ENCODE measurements around the gene GSTT4.

GSTT4 gene

DNA sequence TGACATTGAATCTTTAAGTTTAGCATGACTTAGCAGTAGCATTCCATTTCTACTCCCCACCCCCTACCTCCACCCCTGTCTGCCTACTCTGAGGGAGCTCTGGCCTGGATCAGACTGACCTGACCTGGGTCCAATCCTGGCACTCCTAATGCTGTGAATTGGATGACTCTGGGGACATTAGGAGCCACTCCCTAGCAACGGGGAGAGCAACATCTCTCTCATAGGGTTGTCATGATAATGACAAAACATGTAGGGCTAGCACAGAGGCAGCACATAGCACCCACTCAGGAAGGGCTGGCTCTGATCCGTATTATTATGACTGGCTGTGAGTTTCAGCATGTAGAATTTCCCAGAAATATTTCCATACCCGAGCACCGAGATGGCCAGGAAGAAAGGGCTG lies 46.3 kb upstream of the GSTT4 start:
- no peak for ATAC-seq

DNA sequence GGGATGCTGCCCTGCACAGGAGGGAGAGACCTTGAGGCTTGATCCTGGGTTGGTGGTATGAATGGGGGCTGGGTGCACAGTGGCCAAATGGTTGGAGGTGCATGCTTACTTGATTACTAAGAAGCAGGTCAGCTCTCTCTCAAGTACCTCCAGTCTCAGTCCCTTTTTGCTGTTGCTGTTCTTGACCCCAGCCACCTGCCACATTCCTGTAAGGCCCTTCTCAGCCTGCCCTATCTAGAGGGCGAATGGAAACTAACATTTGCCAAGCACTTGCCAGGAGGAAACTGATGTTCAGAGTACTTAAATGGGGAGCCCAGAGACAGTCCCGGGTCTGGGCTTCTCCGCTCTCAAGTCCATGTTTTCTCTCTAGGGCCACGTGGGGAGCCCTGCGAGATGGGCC lies 45.8 kb upstream of the GSTT4 start:
- TF ChIP-seq CSDC2 (CRISPR knock-in tag; IDR thresholded peaks at IDR 0.05) (no peak), PPARA (CRISPR knock-in tag; IDR thresholded peaks at IDR 0.05; ENCODE audit: borderline replicate concordance) (no peak), BACH2 (CRISPR knock-in tag; IDR thresholded peaks at IDR 0.05; ENCODE audit: borderline replicate concordance) (no peak), SNAI2 (CRISPR knock-in tag; IDR thresholded peaks at IDR 0.05) (no peak), OSR1 (CRISPR knock-in tag; IDR thresholded peaks at IDR 0.05) (no peak), TCF4 (CRISPR knock-in tag; IDR thresholded peaks at IDR 0.05; ENCODE audit: borderline replicate concordance) (no peak), ZFP30 (CRISPR knock-in tag; IDR thresholded peaks at IDR 0.05) (no peak), ARNTL (CRISPR knock-in tag; IDR thresholded peaks at IDR 0.05; ENCODE audit: borderline replicate concordance, low read depth) (no peak)
- TF ChIP-seq, protein P1, sequence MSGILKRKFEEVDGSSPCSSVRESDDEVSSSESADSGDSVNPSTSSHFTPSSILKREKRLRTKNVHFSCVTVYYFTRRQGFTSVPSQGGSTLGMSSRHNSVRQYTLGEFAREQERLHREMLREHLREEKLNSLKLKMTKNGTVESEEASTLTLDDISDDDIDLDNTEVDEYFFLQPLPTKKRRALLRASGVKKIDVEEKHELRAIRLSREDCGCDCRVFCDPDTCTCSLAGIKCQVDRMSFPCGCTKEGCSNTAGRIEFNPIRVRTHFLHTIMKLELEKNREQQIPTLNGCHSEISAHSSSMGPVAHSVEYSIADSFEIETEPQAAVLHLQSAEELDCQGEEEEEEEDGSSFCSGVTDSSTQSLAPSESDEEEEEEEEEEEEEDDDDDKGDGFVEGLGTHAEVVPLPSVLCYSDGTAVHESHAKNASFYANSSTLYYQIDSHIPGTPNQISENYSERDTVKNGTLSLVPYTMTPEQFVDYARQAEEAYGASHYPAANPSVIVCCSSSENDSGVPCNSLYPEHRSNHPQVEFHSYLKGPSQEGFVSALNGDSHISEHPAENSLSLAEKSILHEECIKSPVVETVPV (CRISPR knock-in tag; IDR thresholded peaks at IDR 0.05) = no peak
- ATAC-seq = no peak

More for the DNA sequence above, 46.3 kb upstream of the GSTT4 start:
- TF ChIP-seq OSR1 (CRISPR knock-in tag; IDR thresholded peaks at IDR 0.05) = no peak
- TF ChIP-seq, protein P2, sequence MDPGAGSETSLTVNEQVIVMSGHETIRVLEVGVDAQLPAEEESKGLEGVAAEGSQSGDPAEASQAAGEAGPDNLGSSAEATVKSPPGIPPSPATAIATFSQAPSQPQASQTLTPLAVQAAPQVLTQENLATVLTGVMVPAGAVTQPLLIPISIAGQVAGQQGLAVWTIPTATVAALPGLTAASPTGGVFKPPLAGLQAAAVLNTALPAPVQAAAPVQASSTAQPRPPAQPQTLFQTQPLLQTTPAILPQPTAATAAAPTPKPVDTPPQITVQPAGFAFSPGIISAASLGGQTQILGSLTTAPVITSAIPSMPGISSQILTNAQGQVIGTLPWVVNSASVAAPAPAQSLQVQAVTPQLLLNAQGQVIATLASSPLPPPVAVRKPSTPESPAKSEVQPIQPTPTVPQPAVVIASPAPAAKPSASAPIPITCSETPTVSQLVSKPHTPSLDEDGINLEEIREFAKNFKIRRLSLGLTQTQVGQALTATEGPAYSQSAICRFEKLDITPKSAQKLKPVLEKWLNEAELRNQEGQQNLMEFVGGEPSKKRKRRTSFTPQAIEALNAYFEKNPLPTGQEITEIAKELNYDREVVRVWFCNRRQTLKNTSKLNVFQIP (CRISPR knock-in tag; IDR thresholded peaks at IDR 0.05; ENCODE audit: borderline replicate concordance, low read depth) = no peak

DNA sequence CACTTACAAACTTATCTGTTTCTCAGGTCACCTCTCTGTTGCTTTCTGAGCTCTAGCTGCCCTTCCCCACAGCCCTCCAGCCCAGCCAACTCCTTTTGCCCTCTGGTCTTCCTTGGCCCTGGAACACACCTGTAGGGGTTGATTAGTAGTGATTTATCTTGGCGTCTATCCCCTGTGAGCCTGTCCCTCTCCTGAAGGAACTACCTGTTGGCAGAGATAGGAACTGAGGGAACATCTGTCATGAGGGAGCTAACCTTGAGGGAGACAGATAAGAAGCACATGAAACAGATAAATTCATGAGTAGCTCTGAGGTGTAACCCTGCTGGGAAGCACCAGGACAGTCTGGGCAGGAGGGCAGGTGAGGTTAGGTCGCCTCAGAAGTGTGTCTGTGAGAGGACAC lies 44.7 kb upstream of the GSTT4 start:
- no peak for ATAC-seq
- TF ChIP-seq GLIS3 (CRISPR knock-in tag; IDR thresholded peaks at IDR 0.05) (no peak), ZFP3 (CRISPR knock-in tag; IDR thresholded peaks at IDR 0.05) (no peak), TCF4 (CRISPR knock-in tag; IDR thresholded peaks at IDR 0.05; ENCODE audit: borderline replicate concordance) (no peak), OSR1 (CRISPR knock-in tag; IDR thresholded peaks at IDR 0.05) (no peak), ZNF70 (CRISPR knock-in tag; IDR thresholded peaks at IDR 0.05) (no peak), RARB (CRISPR knock-in tag; IDR thresholded peaks at IDR 0.05) (no peak), ZFP30 (CRISPR knock-in tag; IDR thresholded peaks at IDR 0.05) (no peak), PPARA (CRISPR knock-in tag; IDR thresholded peaks at IDR 0.05; ENCODE audit: borderline replicate concordance) (no peak)
- TF ChIP-seq, protein P2 (CRISPR knock-in tag; IDR thresholded peaks at IDR 0.05; ENCODE audit: borderline replicate concordance, low read depth) = no peak
- TF ChIP-seq, protein P3, sequence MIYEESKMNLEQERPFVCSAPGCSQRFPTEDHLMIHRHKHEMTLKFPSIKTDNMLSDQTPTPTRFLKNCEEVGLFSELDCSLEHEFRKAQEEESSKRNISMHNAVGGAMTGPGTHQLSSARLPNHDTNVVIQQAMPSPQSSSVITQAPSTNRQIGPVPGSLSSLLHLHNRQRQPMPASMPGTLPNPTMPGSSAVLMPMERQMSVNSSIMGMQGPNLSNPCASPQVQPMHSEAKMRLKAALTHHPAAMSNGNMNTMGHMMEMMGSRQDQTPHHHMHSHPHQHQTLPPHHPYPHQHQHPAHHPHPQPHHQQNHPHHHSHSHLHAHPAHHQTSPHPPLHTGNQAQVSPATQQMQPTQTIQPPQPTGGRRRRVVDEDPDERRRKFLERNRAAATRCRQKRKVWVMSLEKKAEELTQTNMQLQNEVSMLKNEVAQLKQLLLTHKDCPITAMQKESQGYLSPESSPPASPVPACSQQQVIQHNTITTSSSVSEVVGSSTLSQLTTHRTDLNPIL (CRISPR knock-in tag; IDR thresholded peaks at IDR 0.05; ENCODE audit: low read depth) = no peak

DNA sequence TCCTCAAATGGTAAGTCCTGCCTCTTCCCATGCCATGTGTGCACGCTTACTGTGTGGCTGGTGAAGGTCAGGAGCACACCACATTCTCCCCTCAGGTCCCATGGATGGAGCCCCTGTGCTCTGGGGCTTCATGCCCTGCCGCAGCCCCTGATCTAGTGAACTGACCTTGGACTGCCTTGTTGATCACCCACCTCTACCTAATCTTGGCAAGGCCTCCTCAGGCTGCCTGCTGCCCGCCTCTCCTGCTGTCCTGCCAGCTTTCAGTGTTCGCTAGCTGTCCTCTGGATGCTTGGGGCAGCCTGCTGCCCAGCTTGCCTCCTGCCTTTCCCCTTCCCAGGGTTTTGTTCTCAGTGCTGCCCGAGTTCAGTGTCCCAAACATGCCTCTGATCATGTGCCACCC lies 44.0 kb upstream of the GSTT4 start:
- no peak for ATAC-seq
- TF ChIP-seq ZNF70 (CRISPR knock-in tag; IDR thresholded peaks at IDR 0.05) (no peak), ISL1 (CRISPR knock-in tag; IDR thresholded peaks at IDR 0.05) (no peak), PPARA (CRISPR knock-in tag; IDR thresholded peaks at IDR 0.05; ENCODE audit: borderline replicate concordance) (no peak), ESRRG (CRISPR knock-in tag; IDR thresholded peaks at IDR 0.05) (no peak), ZNF565 (CRISPR knock-in tag; conservative IDR thresholded peaks at IDR 0.05; ENCODE audit: low read depth) (no peak), ZFP3 (CRISPR knock-in tag; IDR thresholded peaks at IDR 0.05) (no peak), TCF4 (CRISPR knock-in tag; IDR thresholded peaks at IDR 0.05; ENCODE audit: borderline replicate concordance) (no peak), GLIS3 (CRISPR knock-in tag; IDR thresholded peaks at IDR 0.05) (no peak), TOX (CRISPR knock-in tag; IDR thresholded peaks at IDR 0.05; ENCODE audit: borderline replicate concordance) (no peak), ZFP30 (CRISPR knock-in tag; IDR thresholded peaks at IDR 0.05) (no peak), CSDC2 (CRISPR knock-in tag; IDR thresholded peaks at IDR 0.05) (no peak)
- TF ChIP-seq, protein P3 (CRISPR knock-in tag; IDR thresholded peaks at IDR 0.05; ENCODE audit: low read depth) = no peak
- TF ChIP-seq, protein P1 (CRISPR knock-in tag; IDR thresholded peaks at IDR 0.05) = no peak
- TF ChIP-seq, protein P2 (CRISPR knock-in tag; IDR thresholded peaks at IDR 0.05; ENCODE audit: borderline replicate concordance, low read depth) = no peak
- TF ChIP-seq, protein P4, sequence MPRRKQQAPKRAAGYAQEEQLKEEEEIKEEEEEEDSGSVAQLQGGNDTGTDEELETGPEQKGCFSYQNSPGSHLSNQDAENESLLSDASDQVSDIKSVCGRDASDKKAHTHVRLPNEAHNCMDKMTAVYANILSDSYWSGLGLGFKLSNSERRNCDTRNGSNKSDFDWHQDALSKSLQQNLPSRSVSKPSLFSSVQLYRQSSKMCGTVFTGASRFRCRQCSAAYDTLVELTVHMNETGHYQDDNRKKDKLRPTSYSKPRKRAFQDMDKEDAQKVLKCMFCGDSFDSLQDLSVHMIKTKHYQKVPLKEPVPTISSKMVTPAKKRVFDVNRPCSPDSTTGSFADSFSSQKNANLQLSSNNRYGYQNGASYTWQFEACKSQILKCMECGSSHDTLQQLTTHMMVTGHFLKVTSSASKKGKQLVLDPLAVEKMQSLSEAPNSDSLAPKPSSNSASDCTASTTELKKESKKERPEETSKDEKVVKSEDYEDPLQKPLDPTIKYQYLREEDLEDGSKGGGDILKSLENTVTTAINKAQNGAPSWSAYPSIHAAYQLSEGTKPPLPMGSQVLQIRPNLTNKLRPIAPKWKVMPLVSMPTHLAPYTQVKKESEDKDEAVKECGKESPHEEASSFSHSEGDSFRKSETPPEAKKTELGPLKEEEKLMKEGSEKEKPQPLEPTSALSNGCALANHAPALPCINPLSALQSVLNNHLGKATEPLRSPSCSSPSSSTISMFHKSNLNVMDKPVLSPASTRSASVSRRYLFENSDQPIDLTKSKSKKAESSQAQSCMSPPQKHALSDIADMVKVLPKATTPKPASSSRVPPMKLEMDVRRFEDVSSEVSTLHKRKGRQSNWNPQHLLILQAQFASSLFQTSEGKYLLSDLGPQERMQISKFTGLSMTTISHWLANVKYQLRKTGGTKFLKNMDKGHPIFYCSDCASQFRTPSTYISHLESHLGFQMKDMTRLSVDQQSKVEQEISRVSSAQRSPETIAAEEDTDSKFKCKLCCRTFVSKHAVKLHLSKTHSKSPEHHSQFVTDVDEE (CRISPR knock-in tag; IDR thresholded peaks at IDR 0.05) = no peak
